Fibroblast of villous mesenchyme (primary cell): ENCODE data around the gene DCAF6. TPM values are rescaled to one million over a fixed set of nuclear protein-coding genes. Genes with fewer than 3 reads are reported as not detected.

Source experiments
- DNase-seq: peaks from one replicate; pipeline ENCODE4 v3.0.0-alpha.2; 2010; ENCODE audit warnings: low read depth
- H3K4me3 ChIP-seq: 2 replicates; pipeline ENCODE4 v1.5.1; 2011; ENCODE audit warnings: low read depth, mild to moderate bottlenecking, low read length
- CTCF ChIP-seq: IDR thresholded peaks from 2 replicates; pipeline ENCODE4 v1.5.1; 2012; ENCODE audit warnings: low read depth, mild to moderate bottlenecking, low read length; ENCODE audit not compliant: insufficient read depth
- total RNA-seq: library from RNA; depleted of rRNA; stranded (reverse); fragments of >200 nt; gene quantifications from 2 replicates; pipeline ENCODE4 v1.2.3, GENCODE V29; 2012

Gene DCAF6
- total RNA-seq, 1 donor = 73.4 TPM

GRCh38 chr1:168057355-168057754, 120.9 kb downstream of the DCAF6 start:
- no peak for TF ChIP-seq CTCF
- H3K4me3 ChIP-seq = no peak overlapping the region
- DNase-seq = no peak

GRCh38 chr1:168057921-168058320, 121.4 kb downstream of the DCAF6 start:
- DNase-seq = peak; percentile 62
- TF ChIP-seq CTCF = no peak
- no peak overlapping the region for H3K4me3 ChIP-seq

GRCh38 chr1:168064216-168064615, 127.7 kb downstream of the DCAF6 start:
- DNase-seq = no peak
- no peak overlapping the region for H3K4me3 ChIP-seq
- TF ChIP-seq CTCF = no peak

- TF ChIP-seq CTCF = no peak
- H3K4me3 ChIP-seq = no peak overlapping the region
- DNase-seq = peak; percentile 17
These were observed 129.0 kb downstream of the DCAF6 start for GRCh38 chr1:168065506-168065905.

- peak; percentile 21 for TF ChIP-seq CTCF
- H3K4me3 ChIP-seq = no peak overlapping the region
- DNase-seq = peak; percentile 20
These were observed 132.9 kb downstream of the DCAF6 start for GRCh38 chr1:168069384-168069783.

- no peak overlapping the region for H3K4me3 ChIP-seq
- DNase-seq = peak; percentile 20
- TF ChIP-seq CTCF = no peak
These were observed 143.3 kb downstream of the DCAF6 start for GRCh38 chr1:168079761-168080160.

GRCh38 chr1:168081373-168082007, 145.0 kb downstream of the DCAF6 start:
- DNase-seq = peak; percentile 89
- H3K4me3 ChIP-seq = no peak overlapping the region
- TF ChIP-seq CTCF = no peak
